Erythroblast (primary cell): Measurements from ENCODE around the gene NPY1R.
A peak's percentile ranks its signal among the peaks of the same experiment; 100 is the strongest.

ENCODE experiments used
- DNase-seq, 2 experiments: peaks; one replicate each; lab custom pipeline; 2025; lab: John Stamatoyannopoulos, UW
- GATA1 ChIP-seq: IDR thresholded peaks from 2 replicates; pipeline ENCODE4 v1.6.1; 2011; ENCODE audit warnings: low read depth, mild to moderate bottlenecking, control low read depth, low read length, moderate library complexity
- POLR2A ChIP-seq: IDR thresholded peaks from 2 replicates; pipeline ENCODE4 v1.6.1; 2011; ENCODE audit warnings: mild to moderate bottlenecking, low read length

The NPY1R gene

DNA sequence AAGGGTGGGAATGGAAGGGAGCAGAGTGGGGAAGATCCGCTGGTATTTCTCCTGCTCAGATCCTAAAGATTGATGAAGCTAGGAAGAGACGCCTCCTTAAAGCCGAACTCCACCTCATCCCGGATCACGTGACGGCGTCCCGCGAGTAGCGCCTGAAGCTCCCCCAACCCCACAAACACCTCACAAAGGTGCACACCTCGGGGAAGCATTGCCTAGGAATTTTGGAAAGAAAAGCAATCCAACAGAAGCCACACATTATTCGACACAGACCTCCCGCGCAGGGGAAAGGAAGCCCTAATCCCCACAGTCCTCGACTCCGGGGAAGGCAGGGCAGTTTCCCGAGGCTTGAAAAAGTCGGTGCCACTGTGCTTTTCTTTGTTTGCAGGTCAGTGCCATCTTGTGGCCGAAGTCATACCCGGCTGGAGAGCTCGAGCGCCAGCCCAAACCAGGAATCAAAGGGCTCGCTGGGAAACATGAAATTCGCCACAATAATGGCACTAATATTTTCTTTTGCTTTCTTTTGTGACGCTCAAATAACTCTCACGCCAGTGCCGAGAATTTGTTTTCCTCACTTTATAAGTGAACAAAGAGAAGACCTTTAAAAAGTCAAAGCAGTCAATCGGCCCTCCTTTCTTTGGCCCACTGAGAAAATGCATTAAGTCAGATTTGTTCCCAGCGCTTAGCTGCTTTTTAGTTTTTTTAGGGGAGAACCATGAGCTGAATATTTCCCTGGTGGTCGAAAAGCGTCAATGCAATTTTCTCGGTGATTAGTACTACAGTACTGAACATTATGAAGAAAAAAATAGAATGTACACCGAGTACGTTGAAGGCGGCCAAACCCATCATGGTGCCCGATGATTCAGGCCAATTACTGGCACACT, at the start of gene NPY1R:
TSS of gene NPY1R (minus strand) at position 71 of the 881 bp plus-strand sequence. CDS start 6,042 bp downstream, outside the sequence.
- peak; percentile 72 to 76 for DNase-seq
- no peak for TF ChIP-seq GATA1
- TF ChIP-seq POLR2A, result no peak

- no peak for DNase-seq
- TF ChIP-seq GATA1 (no peak), POLR2A (no peak)
Observed at GRCh38 chr4:163380703-163381102, 48.3 kb upstream of the NPY1R start.

DNA sequence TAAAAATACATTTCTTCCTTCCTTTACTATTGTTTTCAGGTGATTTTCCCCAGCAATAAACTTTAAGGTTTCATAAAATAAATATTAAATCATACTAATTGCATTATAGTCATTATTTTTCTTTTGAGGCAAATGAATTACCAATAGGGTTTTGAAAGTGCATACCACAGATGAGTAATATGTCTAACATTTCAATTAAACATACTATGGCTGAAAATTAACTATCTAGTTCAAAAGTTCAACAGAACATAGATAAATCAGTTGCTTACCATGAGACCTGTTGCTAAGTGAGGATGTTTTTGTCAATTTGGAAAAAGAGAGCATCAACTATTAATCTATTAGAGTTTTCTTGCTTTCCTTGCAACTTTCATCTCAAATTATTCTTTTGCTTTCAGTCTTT, 46.3 kb upstream of the NPY1R start:
- no peak for DNase-seq
- TF ChIP-seq POLR2A (no peak), GATA1 (no peak)

DNA sequence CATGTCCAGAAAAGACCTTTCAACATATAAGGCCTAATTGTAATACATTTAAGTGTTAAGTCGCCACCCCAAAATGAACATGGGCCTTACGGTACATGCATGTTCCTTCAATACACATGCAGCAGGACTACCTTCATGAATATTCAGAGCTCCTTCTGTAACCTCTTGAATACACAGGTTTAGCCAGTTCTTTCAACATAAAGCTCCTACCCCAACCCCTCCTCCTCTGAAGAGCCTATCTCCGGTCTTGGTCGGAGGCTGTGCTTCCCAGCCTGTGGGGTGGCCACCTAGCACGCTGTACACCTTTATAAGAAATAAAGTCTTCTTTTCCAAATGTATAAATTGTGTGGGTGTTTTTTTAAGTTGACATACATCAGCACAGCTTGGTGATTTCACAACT, 39.6 kb upstream of the NPY1R start:
- no peak for TF ChIP-seq POLR2A
- no peak for TF ChIP-seq GATA1
- DNase-seq, result no peak

DNA sequence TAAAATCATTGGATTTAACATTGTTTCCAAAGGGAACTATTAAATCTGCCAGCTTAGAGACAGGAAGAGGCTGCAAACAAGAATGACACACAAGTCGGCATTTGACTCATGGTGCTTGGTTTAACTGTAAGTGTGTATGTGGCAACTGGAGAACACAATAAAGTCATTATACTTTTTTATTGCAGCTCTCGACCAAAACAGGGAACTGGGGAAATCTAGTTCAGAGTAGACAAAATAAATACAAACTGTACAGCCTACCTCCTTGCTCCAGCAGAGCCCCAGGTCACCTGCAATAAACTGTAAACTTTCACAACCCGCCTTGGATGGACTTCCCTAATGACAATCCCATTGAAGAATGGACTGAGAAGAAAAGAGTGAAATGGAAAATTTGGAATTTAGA, 35.3 kb upstream of the NPY1R start:
- TF ChIP-seq GATA1, result no peak
- TF ChIP-seq POLR2A, result no peak
- no peak for DNase-seq

DNA sequence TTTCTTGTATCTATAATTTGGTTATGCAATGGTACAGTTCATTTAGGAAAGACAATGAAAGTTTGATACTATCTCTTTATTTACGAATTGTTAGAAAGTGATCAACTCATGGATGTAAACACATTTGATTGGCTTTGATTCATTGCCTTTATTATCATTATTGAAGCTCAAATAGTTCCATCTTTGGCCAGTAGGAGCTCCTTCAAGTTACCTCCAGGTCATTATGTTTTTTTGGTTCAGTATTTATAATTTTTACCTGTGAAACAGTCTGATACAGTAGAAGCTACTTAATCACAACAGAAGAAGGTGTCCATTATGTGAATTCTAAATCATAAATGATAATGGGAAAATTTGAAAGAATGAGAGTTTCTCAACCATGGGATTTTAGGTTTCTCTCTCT, 23.7 kb upstream of the NPY1R start:
- no peak for TF ChIP-seq POLR2A
- TF ChIP-seq GATA1, result no peak
- no peak for DNase-seq

GRCh38 chr4:163353054-163353453, 20.7 kb upstream of the NPY1R start:
- no peak for DNase-seq
- no peak for TF ChIP-seq GATA1
- TF ChIP-seq POLR2A, result no peak

- TF ChIP-seq GATA1, result no peak
- no peak for TF ChIP-seq POLR2A
- DNase-seq, result no peak
Observed at GRCh38 chr4:163350672-163351071, 18.3 kb upstream of the NPY1R start.

DNA sequence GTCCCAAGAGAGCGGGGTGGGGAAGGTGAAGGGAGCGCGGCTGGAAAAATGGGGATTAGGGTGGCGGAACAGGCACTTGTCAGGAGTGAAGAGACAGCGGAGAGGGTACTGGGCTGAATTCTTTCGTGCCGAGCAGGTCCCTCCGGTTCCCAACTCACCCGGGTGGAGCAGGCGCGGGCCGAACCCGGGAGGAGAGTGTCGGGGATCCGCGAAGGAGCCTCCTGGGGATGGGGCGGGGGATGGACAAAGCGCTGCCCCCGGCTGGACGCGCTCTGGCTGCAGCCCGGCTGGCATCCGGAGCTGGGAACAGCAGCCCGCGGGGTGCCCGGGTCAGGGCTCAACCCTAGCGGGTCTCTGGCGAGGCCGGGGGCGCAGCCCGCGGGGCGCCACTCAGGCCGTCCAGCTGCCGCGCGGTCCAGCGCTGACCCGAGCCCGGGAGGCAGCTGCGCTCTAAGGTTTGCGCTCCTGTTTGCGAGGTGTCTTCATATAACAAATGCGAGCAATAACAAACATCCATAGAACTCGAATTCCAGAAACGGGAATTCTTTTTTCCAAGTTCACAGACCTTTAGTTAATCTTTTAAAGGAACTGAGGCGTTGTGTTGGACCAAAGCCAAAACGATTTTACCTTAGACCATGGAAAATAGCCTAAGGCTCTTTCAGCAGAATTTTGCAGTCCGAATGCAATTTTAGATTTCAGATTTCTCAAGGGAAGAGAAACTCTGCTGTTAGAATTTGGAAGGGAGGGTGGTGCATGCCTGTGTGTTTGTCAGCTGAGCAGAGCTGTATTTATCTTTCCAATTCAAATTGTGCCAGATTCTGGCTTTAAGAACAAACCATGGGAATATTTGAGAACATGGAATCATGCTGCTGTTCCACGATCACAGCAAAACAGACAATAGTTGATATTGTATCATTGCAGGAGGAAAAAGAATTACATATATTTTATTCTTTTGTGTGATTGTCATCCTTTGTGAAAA, 12.0 kb upstream of the NPY1R start:
- TF ChIP-seq POLR2A, result no peak
- no peak for DNase-seq

DNA sequence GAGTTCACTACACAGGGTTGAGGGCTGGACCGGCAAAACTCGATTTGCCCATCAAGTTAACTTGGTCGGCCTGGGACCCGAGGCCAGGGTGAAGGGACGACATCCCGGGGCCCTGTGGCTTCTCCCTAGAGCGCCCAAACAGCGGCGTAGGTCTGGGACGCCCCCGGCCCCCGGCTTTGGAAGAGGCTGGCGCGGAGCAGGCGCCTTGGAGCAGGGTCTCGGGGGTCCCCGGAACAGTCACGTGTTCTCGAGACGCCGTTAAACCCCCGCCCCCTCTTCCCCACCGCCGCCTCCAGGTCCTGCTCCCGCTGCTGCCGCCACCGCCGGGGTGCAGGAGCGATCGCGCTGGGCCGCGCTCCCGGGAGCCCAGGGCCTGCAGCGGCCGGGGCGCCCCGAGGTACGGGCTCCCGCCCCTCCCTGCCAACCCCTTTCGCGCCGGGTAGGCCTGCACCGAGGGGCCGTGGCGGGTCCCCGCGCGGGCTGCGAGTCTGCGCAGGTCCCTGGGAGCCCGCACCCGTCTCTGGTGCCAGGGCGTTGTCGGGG, 11.3 kb upstream of the NPY1R start, which contains the start of gene NPY5R:
TSS of gene NPY5R (plus strand) at position 289 of the 543 bp plus-strand sequence. CDS start 6,382 bp downstream, outside the sequence.
- TF ChIP-seq GATA1 (no peak), POLR2A (no peak)
- no peak for DNase-seq

DNA sequence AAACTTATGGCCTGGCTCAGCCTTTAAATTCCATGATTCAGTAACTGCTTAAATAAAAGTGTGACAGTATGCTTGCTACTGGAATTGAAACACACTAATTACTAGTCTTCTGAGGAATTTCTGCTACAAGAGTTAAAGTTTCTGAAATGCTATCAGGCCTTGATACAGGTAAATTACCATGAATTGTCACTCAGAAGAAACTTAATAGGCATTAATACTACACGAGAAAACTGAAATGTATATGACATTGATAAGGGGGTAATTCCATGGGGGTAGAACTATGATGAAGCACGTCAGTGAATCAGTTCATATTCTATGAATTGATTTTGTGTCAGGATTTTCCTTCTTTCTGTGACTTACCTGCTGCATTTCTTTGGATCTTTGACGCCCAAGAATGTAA, 3.0 kb upstream of the NPY1R start:
- TF ChIP-seq GATA1 (no peak), POLR2A (no peak)
- no peak for DNase-seq

- TF ChIP-seq POLR2A, result no peak
- no peak for TF ChIP-seq GATA1
- peak; percentile 18 to 26 for DNase-seq
Observed at GRCh38 chr4:163331629-163332376, 593 bp downstream of the NPY1R start.

DNA sequence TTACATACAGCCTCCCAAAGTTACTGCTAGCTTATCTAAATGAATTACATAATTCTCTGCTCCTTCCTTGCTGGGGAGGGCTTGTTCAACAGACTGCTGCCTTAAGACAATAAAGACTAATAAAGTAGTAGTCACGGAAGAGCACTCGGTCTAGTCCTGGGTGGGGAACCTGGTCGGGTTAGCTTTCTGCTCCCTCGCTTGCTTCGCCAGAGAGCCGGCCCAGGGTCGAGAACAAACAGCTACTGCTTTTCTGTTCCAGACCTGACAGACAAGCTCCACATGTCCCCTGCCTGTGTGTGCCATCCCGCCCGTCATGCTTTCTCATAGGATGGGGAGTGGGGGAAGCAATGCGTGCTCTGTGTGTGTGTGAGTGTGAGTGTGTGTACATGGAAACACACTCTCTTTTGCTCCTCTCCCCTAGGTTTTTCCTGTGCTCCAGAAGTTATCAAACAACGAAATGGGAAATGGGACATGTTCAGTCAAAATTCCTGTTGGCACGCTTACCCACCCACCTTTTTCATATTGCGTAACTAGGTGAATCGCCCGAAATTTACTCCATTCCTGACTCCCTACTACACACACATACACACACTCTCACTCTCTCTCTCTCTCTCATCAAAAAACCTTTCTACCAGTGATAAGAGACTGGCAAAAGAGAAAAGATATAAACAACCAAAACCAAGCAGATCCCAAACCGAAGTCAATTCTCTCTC, 1.3 kb downstream of the NPY1R start:
- no peak for TF ChIP-seq POLR2A
- TF ChIP-seq GATA1, result no peak
- peak in 1 of 2 experiments; percentile 11 for DNase-seq
